Stimulated activated CD8-positive, alpha-beta memory T cell treated with anti-CD3 and anti-CD28 coated beads, Interleukin-7, amount 100 ng/mL, for 1 hour (primary cell): ENCODE data around the gene PDIA5.

ENCODE experiments used
- DNase-seq, 2 donors: peaks; one replicate each; pipeline ENCODE4 v3.0.0-alpha.2; 2020; ENCODE audit warnings: low read depth in 2 of 2

PDIA5 gene

GRCh38 chr3:123066896-123067688 is at the start of gene PDIA5:
TSS of gene PDIA5 (plus strand) at chr3:123067025. CDS start at chr3:123067165, 140 bp downstream.
- DNase-seq = peak in 1 of 2 donors; percentile 16

GRCh38 chr3:123018683-123019082 is 48.1 kb upstream of the PDIA5 start:
- no peak for DNase-seq

GRCh38 chr3:123019161-123019560 is 47.7 kb upstream of the PDIA5 start:
- DNase-seq = no peak

GRCh38 chr3:123019591-123019990 is 47.2 kb upstream of the PDIA5 start:
- DNase-seq = no peak

- DNase-seq = no peak
These were observed 46.1 kb upstream of the PDIA5 start for GRCh38 chr3:123020709-123021108.

GRCh38 chr3:123021388-123021787 is 45.4 kb upstream of the PDIA5 start:
- DNase-seq = no peak

GRCh38 chr3:123021996-123022510 is 44.8 kb upstream of the PDIA5 start:
- no peak for DNase-seq

GRCh38 chr3:123024056-123024455 is 42.8 kb upstream of the PDIA5 start:
- no peak for DNase-seq

GRCh38 chr3:123025642-123026521 is 40.9 kb upstream of the PDIA5 start:
- DNase-seq = no peak

- DNase-seq = no peak
These were observed 40.1 kb upstream of the PDIA5 start for GRCh38 chr3:123026565-123027291.

- no peak for DNase-seq
These were observed 39.3 kb upstream of the PDIA5 start, which contains the start of gene SEMA5B for GRCh38 chr3:123027292-123028232. TSS of gene SEMA5B (minus strand) at chr3:123027763. CDS start at chr3:122961263, 66,500 bp downstream.

- no peak for DNase-seq
These were observed 38.5 kb upstream of the PDIA5 start for GRCh38 chr3:123028233-123028828.

GRCh38 chr3:123031051-123031450 is 35.8 kb upstream of the PDIA5 start:
- no peak for DNase-seq

GRCh38 chr3:123032057-123032456 is 34.8 kb upstream of the PDIA5 start:
- DNase-seq = no peak

- no peak for DNase-seq
These were observed 32.7 kb upstream of the PDIA5 start for GRCh38 chr3:123034120-123034519.

GRCh38 chr3:123034996-123035395 is 31.8 kb upstream of the PDIA5 start:
- DNase-seq = no peak

- DNase-seq = no peak
These were observed 30.3 kb upstream of the PDIA5 start for GRCh38 chr3:123036352-123037014.

GRCh38 chr3:123037015-123037375 is 29.8 kb upstream of the PDIA5 start:
- no peak for DNase-seq

- no peak for DNase-seq
These were observed 28.1 kb upstream of the PDIA5 start for GRCh38 chr3:123038751-123039150.

- no peak for DNase-seq
These were observed 27.6 kb upstream of the PDIA5 start for GRCh38 chr3:123039178-123039577.
